OCI-LY3 (cell line): ENCODE results near the gene ADARB2.

ENCODE experiments used
- EZH2phosphoT487 ChIP-seq: fragments of 200-600 bp; shearing (Covaris generic); IDR thresholded peaks from 2 replicates; pipeline ENCODE4 v1.6.1; 2018; ENCODE audit warnings: antibody characterized with exemption, mixed run types, low read depth
- TF ChIP-seq, protein P1 (sequence below): fragments of 200-600, 300-600 bp; sonication (generic); IDR thresholded peaks from 2 replicates; pipeline ENCODE4 v1.5.1; 2014; ENCODE audit warnings: antibody characterized with exemption, low read length, low read depth

DNA sequence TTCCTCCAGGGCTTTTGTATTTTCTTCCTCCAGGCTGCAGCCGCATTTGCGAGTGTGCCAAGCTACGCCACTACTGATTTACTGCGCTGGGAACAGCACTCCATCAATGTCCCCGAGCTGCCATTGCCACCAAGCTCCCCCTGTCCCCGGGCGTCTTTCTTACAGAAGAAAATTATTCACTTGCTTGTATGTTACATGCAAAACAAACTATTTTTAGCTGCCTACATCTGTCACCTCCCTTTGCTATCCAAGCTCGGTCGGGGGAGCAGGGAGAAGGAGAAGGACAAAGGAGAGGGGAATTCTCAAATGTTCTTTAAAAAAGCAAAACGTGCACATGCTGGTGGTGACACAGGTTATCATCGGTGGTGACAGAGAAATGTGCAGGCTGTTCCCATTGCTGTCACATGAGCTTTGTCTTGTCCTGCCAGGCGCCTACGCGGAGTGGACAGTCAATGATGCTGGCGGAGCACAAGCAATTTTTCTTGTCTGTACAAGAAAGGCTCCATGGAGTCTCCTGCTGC, 93.1 kb downstream of the ADARB2 start:
- TF ChIP-seq, protein P1, sequence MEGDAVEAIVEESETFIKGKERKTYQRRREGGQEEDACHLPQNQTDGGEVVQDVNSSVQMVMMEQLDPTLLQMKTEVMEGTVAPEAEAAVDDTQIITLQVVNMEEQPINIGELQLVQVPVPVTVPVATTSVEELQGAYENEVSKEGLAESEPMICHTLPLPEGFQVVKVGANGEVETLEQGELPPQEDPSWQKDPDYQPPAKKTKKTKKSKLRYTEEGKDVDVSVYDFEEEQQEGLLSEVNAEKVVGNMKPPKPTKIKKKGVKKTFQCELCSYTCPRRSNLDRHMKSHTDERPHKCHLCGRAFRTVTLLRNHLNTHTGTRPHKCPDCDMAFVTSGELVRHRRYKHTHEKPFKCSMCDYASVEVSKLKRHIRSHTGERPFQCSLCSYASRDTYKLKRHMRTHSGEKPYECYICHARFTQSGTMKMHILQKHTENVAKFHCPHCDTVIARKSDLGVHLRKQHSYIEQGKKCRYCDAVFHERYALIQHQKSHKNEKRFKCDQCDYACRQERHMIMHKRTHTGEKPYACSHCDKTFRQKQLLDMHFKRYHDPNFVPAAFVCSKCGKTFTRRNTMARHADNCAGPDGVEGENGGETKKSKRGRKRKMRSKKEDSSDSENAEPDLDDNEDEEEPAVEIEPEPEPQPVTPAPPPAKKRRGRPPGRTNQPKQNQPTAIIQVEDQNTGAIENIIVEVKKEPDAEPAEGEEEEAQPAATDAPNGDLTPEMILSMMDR: no peak
- no peak for TF ChIP-seq EZH2phosphoT487
